ENCODE results near the gene LY6G6F. TPM values are rescaled to one million over a fixed set of nuclear protein-coding genes. Genes with fewer than 3 reads are reported as not detected.

Gene LY6G6F
- total and polyA plus RNA-seq, 2 of the 13 experiments (the other 11 are each of a cell fraction or from before 2014, with no cell fraction given): not detected

- no peak for TF ChIP-seq NFAT5 (CRISPR knock-in tag; IDR thresholded peaks at IDR 0.05)
- TF ChIP-seq SSRP1 (CRISPR knock-in tag; IDR thresholded peaks at IDR 0.05): no peak; the same call in 1 of the 2 replicates
- TF ChIP-seq ZNF510 (CRISPR knock-in tag; IDR thresholded peaks at IDR 0.05; ENCODE audit: low read depth): no peak
- no peak; the same call in 1 of the 2 replicates for TF ChIP-seq DNMT1 (CRISPR knock-in tag; IDR thresholded peaks at IDR 0.05)
- TF ChIP-seq HMGXB4 (CRISPR knock-in tag; IDR thresholded peaks at IDR 0.05; ENCODE audit: borderline replicate concordance in 1 of 2, low read depth in 1 of 2): peak; percentile 62 to 76; a peak in 2 of 4 replicates
- no peak for TF ChIP-seq ZNF142 (CRISPR knock-in tag; IDR thresholded peaks at IDR 0.05)
- TF ChIP-seq ZEB1 (IDR thresholded peaks at IDR 0.05; ENCODE audit: insufficient replicate concordance, low read depth): no peak
- TF ChIP-seq ZNF205 (CRISPR knock-in tag; IDR thresholded peaks at IDR 0.05): 0 out of 2 replicates have a peak, but pooled peaks have one; percentile 18
- TF ChIP-seq MAFG (CRISPR knock-in tag; IDR thresholded peaks at IDR 0.05): no peak
- no peak for TF ChIP-seq ESRRA (CRISPR knock-in tag; IDR thresholded peaks at IDR 0.05; ENCODE audit: low read depth)
- no peak for TF ChIP-seq ZBTB34 (CRISPR knock-in tag; IDR thresholded peaks at IDR 0.05)
- no peak for TF ChIP-seq ZNF850 (CRISPR knock-in tag; conservative IDR thresholded peaks at IDR 0.05)
- TF ChIP-seq ZNF569 (CRISPR knock-in tag; IDR thresholded peaks at IDR 0.05; ENCODE audit: borderline replicate concordance): no peak
- no peak for TF ChIP-seq SNAI1 (CRISPR knock-in tag; IDR thresholded peaks at IDR 0.05; ENCODE audit: borderline replicate concordance)
Measured at GRCh38 chr6:31736021-31736767, 29.5 kb downstream of the LY6G6F start, which contains the start of gene CLIC1 (continued).
